Stimulated activated CD4-positive, alpha-beta T cell treated with anti-CD3 and anti-CD28 coated beads, Interleukin-2, amount 100 ng/mL, for 48 hours (primary cell): Measurements from ENCODE around the gene ETDB.
"Not testable (repeated sequence)": the region's sequence is repeated elsewhere in the genome, so short reads cannot be mapped to it uniquely, and the experiment has no call there.

Source experiments
- DNase-seq, 2 donors: peaks; one replicate each; pipeline ENCODE4 v3.0.0-alpha.2; 2020

The ETDB gene

DNA sequence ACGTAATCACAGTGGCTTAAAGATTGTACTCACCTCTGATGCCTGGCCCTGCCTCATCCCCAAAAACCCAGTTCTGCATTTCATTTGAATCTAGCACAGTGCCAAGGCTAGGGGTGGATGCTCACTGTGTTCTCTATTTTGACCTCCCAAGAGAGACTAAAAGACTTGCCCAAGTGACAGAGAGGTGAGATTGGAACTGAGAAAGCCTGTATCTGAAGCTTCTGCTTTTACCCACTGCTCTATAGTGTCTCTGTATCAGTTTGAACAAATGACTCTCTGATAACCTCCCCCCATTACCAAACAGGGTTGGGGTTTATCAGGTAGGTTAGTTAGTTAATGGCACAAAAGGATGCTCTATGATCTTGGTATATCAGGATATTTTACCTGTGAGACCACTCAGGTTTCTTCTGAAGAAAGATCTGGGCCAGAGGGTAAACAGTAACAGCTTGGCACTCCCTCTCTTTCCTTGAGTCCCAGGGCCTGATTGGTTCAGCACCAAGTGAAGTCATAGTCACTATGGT is at the start of gene ETDB:
Gene ETDB (minus strand): TSS at position 471 of the 521 bp plus-strand sequence. CDS start 1,265 bp downstream, outside the sequence.
- DNase-seq: not testable (repeated sequence)

DNA sequence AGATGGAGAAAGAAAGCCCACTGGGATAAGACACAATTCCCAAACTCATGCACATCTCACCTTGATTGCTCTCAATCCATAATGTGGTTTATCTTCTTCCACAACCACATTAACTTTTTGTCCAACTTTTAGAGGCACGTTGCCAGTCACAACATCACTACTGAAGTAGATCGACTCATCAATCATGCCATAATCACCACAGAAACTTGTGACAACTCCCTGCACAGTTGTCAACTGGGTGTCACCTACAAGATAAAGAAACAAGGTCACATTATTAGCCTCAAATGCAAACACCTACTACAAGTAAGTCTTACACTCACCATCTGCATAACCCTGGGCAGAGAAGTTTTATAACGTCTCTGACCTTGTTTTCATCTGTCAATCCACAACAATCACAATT is 49.2 kb upstream of the ETDB start:
- DNase-seq: not testable (repeated sequence)

DNA sequence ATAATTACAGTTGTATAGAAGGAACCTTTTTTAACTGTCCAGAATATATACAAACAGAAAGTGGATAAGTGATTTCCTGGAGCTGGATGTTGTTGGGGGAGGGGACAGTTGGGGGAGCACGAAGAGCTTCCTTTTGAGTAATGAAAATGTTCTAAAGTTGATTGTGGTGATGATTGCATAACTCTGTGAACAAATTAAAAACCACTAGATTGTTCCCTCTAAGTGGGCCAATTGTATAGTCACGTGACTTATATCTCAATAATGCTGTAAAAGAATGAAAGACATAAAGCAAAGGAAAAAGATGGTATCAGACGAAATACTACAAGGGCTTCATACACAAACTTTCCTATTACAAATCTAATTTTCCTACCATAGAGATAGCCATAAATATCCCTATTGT is 48.2 kb upstream of the ETDB start:
- no peak for DNase-seq

DNA sequence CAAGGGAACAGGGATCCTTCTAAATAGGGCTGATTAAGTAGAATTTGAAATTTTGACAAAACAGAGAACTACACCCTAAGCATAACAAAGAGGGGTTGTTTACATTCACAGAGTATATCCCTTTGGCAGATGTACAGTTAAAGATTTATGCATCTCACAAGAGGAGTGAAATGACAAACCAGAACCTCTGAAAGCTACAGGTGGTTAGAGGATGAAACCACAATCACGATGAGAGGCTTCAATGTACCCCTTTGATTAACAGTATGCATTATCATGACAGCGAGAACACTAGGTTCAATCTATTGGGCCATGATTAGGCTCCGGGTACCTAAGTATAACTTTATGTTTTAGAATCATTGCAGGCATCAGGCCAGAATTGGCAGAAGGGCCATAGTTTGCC is 34.4 kb upstream of the ETDB start:
- DNase-seq: not testable (repeated sequence)

DNA sequence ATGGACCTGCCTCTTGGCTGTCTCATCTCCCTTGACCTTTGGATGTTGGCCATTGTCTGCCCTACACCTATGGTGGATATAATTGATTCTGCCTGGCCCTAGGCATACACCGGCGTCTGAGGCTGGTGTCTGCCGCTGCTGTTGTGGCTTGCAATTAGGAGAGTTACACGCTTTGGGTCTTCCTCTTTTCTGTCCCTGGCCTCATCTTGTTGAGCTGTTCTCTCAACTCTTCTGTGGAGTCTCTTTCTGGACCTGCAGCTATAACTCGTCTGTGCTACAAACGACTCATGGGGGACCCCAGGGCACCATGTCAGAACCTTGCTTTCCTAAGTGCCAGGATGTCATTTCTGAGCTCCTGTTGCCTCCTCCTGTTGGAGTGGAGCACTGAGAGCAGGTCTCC is 5.8 kb upstream of the ETDB start:
- DNase-seq: not testable (repeated sequence)

DNA sequence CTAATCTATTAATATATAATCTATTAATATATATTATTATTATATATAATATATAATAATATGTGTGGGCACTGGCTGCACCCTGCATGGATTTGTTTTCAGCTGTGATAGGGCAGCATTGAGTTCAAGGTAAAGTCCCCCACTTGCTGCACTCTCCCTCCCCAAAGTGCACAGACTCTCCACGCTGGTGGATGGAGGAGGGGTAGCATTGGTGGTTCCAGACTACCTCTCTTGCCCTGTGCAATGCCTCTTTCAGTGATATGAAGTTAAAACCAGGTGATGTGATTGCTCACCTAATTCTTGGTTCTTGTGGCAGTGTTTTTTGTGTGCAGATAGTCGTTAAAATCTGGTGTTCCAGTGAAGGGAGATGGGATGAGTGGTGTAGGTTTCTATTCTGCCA is 4.3 kb downstream of the ETDB start:
- DNase-seq: not testable (repeated sequence)

DNA sequence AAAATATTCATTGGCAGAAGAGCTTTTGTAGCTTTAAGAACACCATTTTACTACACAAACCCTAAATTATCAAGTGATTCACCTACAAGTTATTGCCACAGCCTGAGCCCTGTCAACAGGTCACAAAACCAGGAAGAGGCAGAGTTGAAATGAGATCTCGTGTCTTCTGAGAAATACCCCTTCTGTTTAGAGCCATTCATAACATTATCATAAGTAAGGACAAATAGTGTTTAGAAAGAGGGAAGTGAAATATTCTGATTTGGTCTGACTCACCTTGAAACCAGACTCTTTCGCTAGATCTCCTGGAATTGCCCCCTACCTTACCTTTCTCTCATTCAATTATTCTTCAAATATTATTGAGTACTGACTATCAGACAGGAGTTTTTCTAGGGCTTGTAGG is 5.9 kb downstream of the ETDB start:
- DNase-seq: no peak

DNA sequence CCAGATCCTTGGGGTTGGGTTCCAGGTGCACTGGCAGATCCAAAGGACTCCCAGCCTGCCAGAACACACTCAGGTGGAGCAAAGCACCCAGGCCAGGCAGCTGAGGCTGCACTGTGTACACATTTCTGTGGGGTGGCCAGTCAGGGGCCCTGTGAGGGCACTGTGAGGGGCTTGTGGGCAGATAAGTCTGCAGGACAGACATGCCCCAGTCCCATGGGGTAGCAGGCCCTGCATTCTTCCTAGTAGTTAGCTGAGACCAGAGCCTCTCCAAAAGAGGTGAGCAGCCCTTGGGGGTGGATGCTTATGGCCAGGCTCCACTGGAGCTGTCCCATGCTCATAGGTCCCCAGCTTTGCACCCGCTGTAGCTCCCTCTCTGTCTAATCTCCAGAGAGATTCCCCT is 7.6 kb downstream of the ETDB start:
- no peak for DNase-seq

DNA sequence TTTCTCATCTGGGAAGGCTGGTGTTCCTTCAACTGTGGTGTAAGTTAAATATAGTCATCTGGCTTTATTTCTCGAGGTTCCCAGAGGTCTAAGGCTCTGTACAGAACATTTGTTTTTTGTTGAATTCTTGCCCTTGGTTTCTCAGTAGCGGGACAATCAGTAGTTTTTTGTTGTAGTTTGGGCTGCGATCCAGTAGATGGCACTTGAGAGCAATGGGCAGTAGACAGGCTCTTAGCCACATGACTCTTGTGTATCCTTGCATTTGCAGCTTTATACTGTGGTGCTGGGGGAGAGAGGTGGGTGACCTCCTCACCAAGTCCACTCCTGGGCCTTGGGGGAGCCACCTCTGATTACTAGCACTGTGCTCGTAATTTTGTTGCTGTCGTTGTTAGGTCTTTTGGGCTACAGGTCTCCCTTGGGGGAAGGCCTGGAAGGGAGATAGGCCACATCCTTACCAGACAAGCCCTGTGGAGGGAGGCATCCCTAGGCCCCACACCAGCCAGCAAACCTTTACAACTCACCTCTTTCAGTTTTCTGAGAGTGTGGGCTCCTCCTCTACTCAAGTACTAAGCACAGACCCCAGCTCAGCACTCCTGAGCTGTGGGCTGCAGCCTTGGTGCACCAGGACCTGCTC is 8.1 kb downstream of the ETDB start:
- peak; percentile 25 to 40 for DNase-seq

DNA sequence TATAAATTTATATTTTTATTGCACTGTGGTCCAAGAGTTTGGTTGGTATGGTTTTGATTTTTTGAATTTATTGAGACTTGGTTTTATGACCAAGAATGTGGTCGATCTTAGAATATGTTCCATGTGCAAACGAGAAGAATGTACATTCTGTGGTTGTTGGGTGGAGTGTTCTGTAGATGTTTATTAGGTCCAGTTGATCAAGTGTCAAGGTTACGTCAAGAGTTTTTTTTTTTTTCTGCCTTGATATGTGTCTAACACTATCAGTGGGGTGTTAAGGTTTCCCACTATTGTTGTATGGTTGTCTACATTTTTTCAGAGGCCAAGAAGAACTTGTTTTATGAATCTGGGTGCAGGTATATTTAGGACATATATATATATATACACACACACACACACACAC is 10.8 kb downstream of the ETDB start:
- DNase-seq: no peak

DNA sequence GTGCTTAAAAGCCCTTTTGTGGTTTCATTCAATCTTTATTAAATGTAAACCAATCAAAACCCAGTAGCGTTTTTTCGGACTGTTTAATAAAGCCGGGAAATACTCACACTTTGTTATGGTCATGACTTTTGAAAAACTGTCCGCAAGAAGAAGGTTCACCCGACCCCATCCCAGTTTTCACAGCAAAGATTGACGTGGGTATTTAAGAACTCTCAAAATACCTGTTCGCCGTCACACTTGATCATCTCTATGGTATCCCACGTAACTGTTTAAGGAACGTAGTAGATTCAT is 20.9 kb downstream of the ETDB start:
- DNase-seq: no peak

DNA sequence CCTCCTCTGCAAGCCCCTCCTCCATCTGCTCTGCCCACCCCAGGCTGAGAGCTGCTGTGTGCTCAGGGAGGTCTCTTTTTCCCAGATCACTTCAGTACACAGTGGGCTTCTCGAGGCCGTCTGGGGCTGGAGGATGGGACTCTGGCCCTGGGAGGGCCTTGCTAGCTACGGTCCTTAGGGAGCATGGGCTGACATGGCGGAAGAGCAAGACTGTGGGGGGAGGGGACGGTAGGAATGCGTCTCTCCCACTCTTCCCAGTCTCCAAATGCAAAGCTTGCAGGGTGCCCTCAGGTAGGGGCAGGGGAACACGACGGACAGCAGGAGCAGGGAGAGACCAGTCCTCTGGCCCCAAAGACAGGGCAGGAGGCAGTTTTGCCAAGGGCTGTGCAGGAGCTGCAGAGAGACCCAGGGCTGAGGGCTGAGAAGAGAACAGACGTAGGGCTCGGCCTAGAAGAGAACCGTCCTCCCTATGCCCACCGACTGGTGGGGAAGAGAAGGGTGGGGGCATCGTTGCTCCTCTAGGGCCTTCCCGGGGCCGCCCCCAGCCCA is 23.1 kb downstream of the ETDB start:
- not testable (repeated sequence) for DNase-seq

DNA sequence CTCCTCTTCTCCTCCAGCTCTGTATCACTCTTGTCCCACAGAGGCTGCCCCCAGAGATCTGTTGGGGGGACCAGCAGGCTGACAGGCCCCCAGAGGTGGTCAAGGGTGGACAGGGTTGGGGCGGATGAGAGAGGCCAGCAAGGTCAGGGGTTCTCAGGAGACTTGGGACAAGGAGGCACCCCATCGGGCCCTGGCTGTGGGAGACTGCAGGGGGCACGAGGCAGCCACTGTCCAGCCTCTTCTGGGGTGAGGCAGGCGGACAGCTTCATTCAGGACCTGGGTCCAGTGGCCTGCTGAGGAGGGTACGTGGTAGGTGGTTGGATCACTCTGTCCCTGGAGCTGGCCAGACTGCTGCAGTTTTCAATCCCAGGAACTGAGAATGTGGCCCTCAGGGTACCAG is 24.6 kb downstream of the ETDB start:
- no peak for DNase-seq

DNA sequence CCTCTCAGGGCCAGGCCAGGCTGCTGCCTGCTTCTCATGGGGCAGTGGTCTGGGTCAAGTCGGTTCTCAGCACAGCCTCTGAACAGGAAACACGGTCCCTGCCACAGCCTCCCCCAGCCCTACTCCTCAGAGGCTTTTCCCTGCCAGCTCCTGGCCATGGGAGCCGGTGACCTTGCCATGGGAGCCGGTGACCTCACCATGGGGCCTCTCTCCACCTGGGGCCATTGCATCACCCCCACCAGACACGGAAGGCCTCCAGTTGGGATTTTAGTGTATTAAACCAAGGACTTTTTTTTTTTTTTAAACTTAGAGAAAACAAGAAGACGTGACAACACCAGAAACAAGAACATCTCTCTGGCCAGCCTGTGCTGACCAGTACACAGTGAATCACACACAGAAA is 25.6 kb downstream of the ETDB start:
- DNase-seq: no peak

DNA sequence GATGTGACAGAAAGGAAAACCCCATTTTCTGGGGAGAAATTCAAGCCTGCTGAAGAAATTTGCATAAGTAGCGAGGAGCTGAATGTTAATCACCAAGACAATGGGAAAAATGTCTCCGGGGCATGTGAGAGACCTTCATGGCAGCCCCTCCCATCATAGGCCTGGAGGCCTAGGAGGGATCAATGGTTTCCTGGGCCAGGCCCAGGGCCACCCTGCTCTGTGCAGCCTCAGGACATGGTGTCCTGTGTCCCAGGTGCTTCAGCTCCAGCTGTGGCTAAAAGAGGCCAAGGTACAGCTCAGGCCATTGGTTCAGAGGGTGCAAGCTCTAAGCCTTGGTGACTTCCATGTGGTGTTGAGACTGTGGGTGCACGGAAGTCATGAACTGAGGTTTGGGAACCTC is 31.2 kb downstream of the ETDB start:
- no peak for DNase-seq

DNA sequence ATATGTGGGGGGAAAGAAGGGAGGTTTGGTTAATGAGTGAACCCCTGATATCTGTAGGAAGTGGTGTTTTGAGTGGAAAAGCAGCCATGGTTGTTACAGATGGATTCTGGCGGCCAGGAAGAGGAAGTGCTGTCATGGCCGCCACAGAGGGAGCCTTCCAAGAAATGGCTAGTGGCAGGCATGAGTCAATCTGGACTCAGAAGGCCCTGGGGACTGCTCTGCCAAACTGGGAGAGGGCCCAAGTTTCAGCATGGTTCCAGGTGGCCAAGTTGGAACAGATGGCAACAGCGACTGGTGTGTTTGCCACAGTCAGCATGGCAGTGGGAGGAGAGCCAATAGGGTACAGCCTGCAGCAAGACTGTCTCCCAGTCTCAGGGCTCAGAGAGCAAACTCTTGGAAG is 32.5 kb downstream of the ETDB start:
- DNase-seq: no peak

DNA sequence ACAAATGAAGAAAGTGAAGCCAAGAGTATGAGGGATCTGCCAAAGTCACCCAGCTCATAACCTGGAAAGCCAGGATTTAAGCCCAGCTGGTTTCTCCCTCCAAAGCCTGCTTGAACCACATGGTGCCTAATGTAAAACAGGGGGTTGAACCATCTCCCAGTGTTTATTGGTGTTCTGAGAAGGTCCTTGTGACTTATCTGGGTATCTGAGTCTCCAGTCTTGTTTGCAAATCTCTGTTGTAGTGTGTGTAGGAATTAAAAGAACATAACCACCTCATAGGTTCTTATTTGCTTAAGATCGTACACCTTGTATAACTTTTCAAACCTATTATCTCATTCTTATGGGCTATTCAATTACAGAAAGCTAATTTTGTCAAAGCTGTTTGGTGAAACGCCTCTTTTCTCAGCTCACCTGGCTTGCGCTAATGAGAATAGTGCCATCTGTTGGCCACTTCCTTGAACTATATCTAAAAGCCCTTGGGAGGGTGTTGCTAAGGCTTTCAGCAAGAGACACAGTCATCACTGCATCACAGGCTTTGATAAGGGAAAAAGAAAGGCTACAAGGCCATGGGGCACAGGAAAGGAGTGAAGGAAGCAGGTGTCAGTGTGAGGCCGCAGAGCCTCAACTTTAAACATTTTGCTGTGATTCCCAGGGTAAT is 34.0 kb downstream of the ETDB start:
- peak in 1 of 2 donors; percentile 32 for DNase-seq

DNA sequence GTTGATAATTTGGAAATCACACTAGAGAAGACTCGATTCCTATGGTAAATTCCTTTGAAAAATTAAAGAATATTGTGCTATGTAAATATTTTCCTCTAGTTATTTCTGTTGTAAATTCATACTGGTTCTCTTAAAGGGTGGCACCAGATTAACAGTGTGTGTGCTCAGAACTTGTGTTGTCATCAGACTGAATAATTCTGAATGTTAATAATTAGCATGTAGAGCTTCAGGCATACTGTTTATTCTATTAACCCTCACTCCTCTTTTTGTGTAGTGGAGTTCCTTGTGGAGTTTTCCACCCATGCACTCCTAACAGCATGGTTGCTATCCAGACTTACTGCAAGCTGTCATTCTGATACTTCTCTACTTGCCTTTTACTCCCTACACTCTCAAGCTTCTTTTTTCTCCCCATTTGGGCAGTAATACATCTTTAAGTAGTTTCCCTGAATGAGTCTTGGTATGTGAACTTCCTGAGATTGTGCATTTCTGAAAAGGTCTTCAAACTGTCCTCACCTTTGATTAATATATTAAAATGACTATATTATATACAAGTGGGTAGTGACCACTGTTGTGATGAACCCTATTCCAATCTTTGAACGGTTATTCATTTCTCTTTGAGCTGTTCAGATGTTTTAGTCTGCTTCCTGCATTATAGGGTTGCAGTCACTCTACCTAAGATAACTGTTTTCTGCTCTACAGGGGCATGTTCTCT is 38.5 kb downstream of the ETDB start:
- no peak for DNase-seq
